SK-N-SH (cell line): ENCODE results near the gene MAST2. TPM values are rescaled to one million over a fixed set of nuclear protein-coding genes. Genes with fewer than 3 reads are reported as not detected.

Source experiments
- CTCF ChIA-PET: fragments of 300-600, 350-600 bp; formaldehyde crosslinking; extraction: SDS; loops from one replicate; lab custom pipeline; 2021; lab: Yijun Ruan, JAX
- POLR2A ChIA-PET: fragments of 350-600 bp; sonication (Branson Sonifier 250); formaldehyde crosslinking; extraction: SDS; loops from one replicate; lab custom pipeline; 2020; ENCODE audit warnings: antibody characterized with exemption, inconsistent platforms; lab: Yijun Ruan, JAX
- DNase-seq: peaks from one replicate; pipeline ENCODE4 v3.0.0; 2012
- H2AFZ ChIP-seq: fragments of 200-600 bp; sonication (generic); 2 replicates; pipeline ENCODE4 v1.8.1; 2016; ENCODE audit warnings: antibody characterized with exemption, mild to moderate bottlenecking, low read depth
- H3F3A ChIP-seq: fragments of 200-600 bp; sonication (generic); replicated peaks from 2 replicates; pipeline ENCODE3; 2016; ENCODE audit warnings: antibody characterized with exemption, mild to moderate bottlenecking; ENCODE audit not compliant: insufficient read depth
- H3K27ac ChIP-seq, 2 experiments: fragments of 200-500 bp in 1 of 2; fragments of 200-600 bp in 1 of 2; sonication (Bioruptor generic) in 1 of 2; sonication (generic), shearing (Covaris generic) in 1 of 2; 2 replicates each; pipeline versions ENCODE4 v1.5.1 to v1.6.1; 2014 to 2016; ENCODE audit warnings: low read depth in 2 of 2, inconsistent platforms in 1 of 2, low read length in 1 of 2, mild to moderate bottlenecking in 1 of 2, mixed read lengths in 1 of 2
- H3K27me3 ChIP-seq: fragments of 200-600 bp; sonication (generic), shearing (Covaris generic); 2 replicates; pipeline ENCODE4 v1.6.1; 2016; ENCODE audit warnings: mixed run types; ENCODE audit not compliant: insufficient read depth
- H3K36me3 ChIP-seq, 2 experiments: fragments of 200-500 bp in 1 of 2; fragments of 200-600 bp in 1 of 2; sonication (Bioruptor generic) in 1 of 2; sonication (generic) in 1 of 2; replicated peaks in 1 of 2; 2 replicates each; pipeline versions ENCODE3 to v1.5.1; 2014 to 2016; ENCODE audit warnings: low read length in 1 of 2, mild to moderate bottlenecking in 1 of 2; ENCODE audit not compliant: insufficient read depth in 2 of 2, control insufficient read depth in 1 of 2
- H3K4me1 ChIP-seq, 2 experiments: fragments of 200-500 bp in 1 of 2; fragments of 200-600 bp in 1 of 2; sonication (Bioruptor generic) in 1 of 2; sonication (generic), shearing (Covaris generic) in 1 of 2; 2 replicates each; pipeline versions ENCODE4 v1.5.1 to v1.6.1; 2014 to 2016; ENCODE audit warnings: low read depth in 1 of 2, low read length in 1 of 2, mixed run types in 1 of 2; ENCODE audit not compliant: insufficient read depth in 2 of 2, control insufficient read depth in 1 of 2
- H3K4me2 ChIP-seq: fragments of 200-600 bp; sonication (generic), shearing (Covaris generic); 2 replicates; pipeline ENCODE4 v1.6.1; 2017; ENCODE audit warnings: mixed run types
- H3K4me3 ChIP-seq, 2 experiments: fragments of 200-500 bp in 1 of 2; fragments of 200-600 bp in 1 of 2; sonication (Bioruptor generic) in 1 of 2; sonication (generic), shearing (Covaris generic) in 1 of 2; 2 replicates each; pipeline versions ENCODE4 v1.5.1 to v1.8.1; 2014 to 2016; ENCODE audit warnings: low read depth in 2 of 2, inconsistent platforms in 1 of 2, low read length in 1 of 2, mild to moderate bottlenecking in 1 of 2, mixed read lengths in 1 of 2, moderate library complexity in 1 of 2
- H3K79me2 ChIP-seq: fragments of 200-600 bp; sonication (generic); 2 replicates; pipeline ENCODE4 v1.8.1; 2017; ENCODE audit warnings: mild to moderate bottlenecking; ENCODE audit not compliant: insufficient read depth
- H3K9ac ChIP-seq: fragments of 200-600 bp; sonication (generic); 2 replicates; pipeline ENCODE4 v1.6.1; 2017; ENCODE audit warnings: mixed run types
- H3K9me2 ChIP-seq: fragments of 200-600 bp; sonication (generic); 2 replicates; pipeline ENCODE4 v1.6.1; 2017; ENCODE audit warnings: mixed run types
- H3K9me3 ChIP-seq: fragments of 200-600 bp; sonication (generic); 2 replicates; pipeline ENCODE4 v1.6.1; 2017; ENCODE audit warnings: mixed run types, mild to moderate bottlenecking, moderate library complexity
- H4K20me1 ChIP-seq: fragments of 200-600 bp; sonication (generic); 2 replicates; pipeline ENCODE4 v1.6.1; 2017; ENCODE audit warnings: mild to moderate bottlenecking, mixed run types; ENCODE audit not compliant: insufficient read depth
- CHD2 ChIP-seq: fragments of 150-350 bp; IDR thresholded peaks from 2 replicates; pipeline ENCODE4 v1.6.1; 2018; ENCODE audit warnings: low read length; ENCODE audit not compliant: partially characterized antibody
- ELF1 ChIP-seq: IDR thresholded peaks from 2 replicates; pipeline ENCODE4 v1.4.0; 2012
- FOSL2 ChIP-seq: IDR thresholded peaks from 2 replicates; pipeline ENCODE4 v1.4.0; 2012; ENCODE audit warnings: low read depth, mild to moderate bottlenecking, moderate library complexity, borderline replicate concordance
- FOXM1 ChIP-seq: IDR thresholded peaks from 2 replicates; pipeline ENCODE4 v1.4.0; 2012; ENCODE audit warnings: low read depth, mild to moderate bottlenecking
- GATA2 ChIP-seq: sonication (generic); formaldehyde crosslinking; IDR thresholded peaks from 2 replicates; pipeline ENCODE4 v1.5.0; 2020; ENCODE audit warnings: mild to moderate bottlenecking, missing genetic modification reagents
- IRF3 ChIP-seq: fragments of 150-350 bp; IDR thresholded peaks from 2 replicates; pipeline ENCODE4 v1.6.1; 2016; ENCODE audit warnings: mild to moderate bottlenecking, low read depth, low read length
- JUND ChIP-seq: IDR thresholded peaks from 2 replicates; pipeline ENCODE4 v1.4.0; 2012
- MEF2A ChIP-seq: IDR thresholded peaks from 2 replicates; pipeline ENCODE4 v1.4.0; 2012; ENCODE audit warnings: low read depth, borderline replicate concordance
- MXI1 ChIP-seq: IDR thresholded peaks from 2 replicates; pipeline ENCODE4 v1.6.1; 2012; ENCODE audit warnings: mild to moderate bottlenecking, low read depth, low read length, improper control_type of control experiment
- RAD21 ChIP-seq: IDR thresholded peaks from 2 replicates; pipeline ENCODE4 v1.6.1; 2012; ENCODE audit warnings: mild to moderate bottlenecking, low read length
- RCOR1 ChIP-seq: fragments of 150-350 bp; IDR thresholded peaks from 2 replicates; pipeline ENCODE4 v1.6.1; 2017; ENCODE audit warnings: antibody characterized with exemption, low read length
- RXRA ChIP-seq: IDR thresholded peaks from 2 replicates; pipeline ENCODE4 v1.4.0; 2012; ENCODE audit warnings: low read depth, mild to moderate bottlenecking, borderline replicate concordance
- SIN3A ChIP-seq: IDR thresholded peaks from 2 replicates; pipeline ENCODE4 v1.6.1; 2012; ENCODE audit warnings: low read depth, mild to moderate bottlenecking, low read length, moderate library complexity, borderline replicate concordance
- TCF12 ChIP-seq: IDR thresholded peaks from 2 replicates; pipeline ENCODE4 v1.4.0; 2012
- USF1 ChIP-seq: IDR thresholded peaks from 2 replicates; pipeline ENCODE4 v1.4.0; 2012; ENCODE audit warnings: low read depth, borderline replicate concordance
- YY1 ChIP-seq: IDR thresholded peaks from 2 replicates; pipeline ENCODE4 v1.4.0; 2012; ENCODE audit warnings: low read depth, mild to moderate bottlenecking
- WGBS: methylation state at CpG from one replicate; pipeline ENCODE4 v1.1.6; 2017; ENCODE audit warnings: low lambda C conversion rate; 5-methylcytosine and 5-hydroxymethylcytosine counted together
- polyA plus RNA-seq, 3 experiments: library from polyadenylated mRNA; depleted of rRNA; stranded (reverse); fragments of >200 nt; gene quantifications; 2 replicates each; pipeline ENCODE4 v1.2.3, GENCODE V29; 2012
- TF ChIP-seq, protein P1 (sequence below): IDR thresholded peaks from 2 replicates; pipeline ENCODE4 v1.6.1; 2012; ENCODE audit warnings: mild to moderate bottlenecking, low read depth, low read length, moderate library complexity
- TF ChIP-seq, protein P2 (sequence below): fragments of 150-350 bp; IDR thresholded peaks from 2 replicates; pipeline ENCODE4 v1.6.1; 2017; ENCODE audit warnings: antibody characterized with exemption, low read length, low read depth, borderline replicate concordance
- TF ChIP-seq, protein P3 (sequence below): IDR thresholded peaks from 2 replicates; pipeline ENCODE4; 2012

MAST2 gene
- polyA plus RNA-seq, 1 of the 3 experiments (the other 2 are of a cell fraction) = 53.4 TPM

GRCh38 chr1:45834689-45835088 is 31.3 kb downstream of the MAST2 start (continued):
- TF ChIP-seq, protein P1, sequence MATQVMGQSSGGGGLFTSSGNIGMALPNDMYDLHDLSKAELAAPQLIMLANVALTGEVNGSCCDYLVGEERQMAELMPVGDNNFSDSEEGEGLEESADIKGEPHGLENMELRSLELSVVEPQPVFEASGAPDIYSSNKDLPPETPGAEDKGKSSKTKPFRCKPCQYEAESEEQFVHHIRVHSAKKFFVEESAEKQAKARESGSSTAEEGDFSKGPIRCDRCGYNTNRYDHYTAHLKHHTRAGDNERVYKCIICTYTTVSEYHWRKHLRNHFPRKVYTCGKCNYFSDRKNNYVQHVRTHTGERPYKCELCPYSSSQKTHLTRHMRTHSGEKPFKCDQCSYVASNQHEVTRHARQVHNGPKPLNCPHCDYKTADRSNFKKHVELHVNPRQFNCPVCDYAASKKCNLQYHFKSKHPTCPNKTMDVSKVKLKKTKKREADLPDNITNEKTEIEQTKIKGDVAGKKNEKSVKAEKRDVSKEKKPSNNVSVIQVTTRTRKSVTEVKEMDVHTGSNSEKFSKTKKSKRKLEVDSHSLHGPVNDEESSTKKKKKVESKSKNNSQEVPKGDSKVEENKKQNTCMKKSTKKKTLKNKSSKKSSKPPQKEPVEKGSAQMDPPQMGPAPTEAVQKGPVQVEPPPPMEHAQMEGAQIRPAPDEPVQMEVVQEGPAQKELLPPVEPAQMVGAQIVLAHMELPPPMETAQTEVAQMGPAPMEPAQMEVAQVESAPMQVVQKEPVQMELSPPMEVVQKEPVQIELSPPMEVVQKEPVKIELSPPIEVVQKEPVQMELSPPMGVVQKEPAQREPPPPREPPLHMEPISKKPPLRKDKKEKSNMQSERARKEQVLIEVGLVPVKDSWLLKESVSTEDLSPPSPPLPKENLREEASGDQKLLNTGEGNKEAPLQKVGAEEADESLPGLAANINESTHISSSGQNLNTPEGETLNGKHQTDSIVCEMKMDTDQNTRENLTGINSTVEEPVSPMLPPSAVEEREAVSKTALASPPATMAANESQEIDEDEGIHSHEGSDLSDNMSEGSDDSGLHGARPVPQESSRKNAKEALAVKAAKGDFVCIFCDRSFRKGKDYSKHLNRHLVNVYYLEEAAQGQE = no peak
- TF ChIP-seq MEF2A (no peak), SIN3A (no peak), RAD21 (no peak)
- TF ChIP-seq, protein P2, sequence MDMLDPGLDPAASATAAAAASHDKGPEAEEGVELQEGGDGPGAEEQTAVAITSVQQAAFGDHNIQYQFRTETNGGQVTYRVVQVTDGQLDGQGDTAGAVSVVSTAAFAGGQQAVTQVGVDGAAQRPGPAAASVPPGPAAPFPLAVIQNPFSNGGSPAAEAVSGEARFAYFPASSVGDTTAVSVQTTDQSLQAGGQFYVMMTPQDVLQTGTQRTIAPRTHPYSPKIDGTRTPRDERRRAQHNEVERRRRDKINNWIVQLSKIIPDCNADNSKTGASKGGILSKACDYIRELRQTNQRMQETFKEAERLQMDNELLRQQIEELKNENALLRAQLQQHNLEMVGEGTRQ = no peak
- TF ChIP-seq, protein P3, sequence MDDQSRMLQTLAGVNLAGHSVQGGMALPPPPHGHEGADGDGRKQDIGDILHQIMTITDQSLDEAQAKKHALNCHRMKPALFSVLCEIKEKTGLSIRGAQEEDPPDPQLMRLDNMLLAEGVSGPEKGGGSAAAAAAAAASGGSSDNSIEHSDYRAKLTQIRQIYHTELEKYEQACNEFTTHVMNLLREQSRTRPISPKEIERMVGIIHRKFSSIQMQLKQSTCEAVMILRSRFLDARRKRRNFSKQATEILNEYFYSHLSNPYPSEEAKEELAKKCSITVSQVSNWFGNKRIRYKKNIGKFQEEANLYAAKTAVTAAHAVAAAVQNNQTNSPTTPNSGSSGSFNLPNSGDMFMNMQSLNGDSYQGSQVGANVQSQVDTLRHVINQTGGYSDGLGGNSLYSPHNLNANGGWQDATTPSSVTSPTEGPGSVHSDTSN = no peak

DNA sequence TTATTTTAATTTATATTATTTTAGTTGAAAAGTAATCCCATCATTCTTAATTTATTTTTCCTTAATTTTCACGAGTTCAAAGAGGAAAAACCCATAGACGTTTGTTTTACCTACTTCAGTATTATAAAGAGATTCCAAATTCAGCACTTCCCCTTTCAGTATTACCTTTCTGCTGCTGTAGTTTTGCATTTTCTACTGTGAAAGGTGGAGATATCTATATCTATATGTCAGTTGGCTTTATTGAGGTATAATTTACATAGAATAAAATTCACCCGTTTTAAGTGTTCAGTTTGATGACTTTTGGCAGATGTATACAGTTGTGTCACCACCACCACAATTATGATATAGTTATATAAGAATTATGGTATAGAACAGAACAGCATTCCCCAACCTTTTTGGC is 33.0 kb downstream of the MAST2 start:
- Histone ChIP-seq H3K9ac (no peak overlapping the region), H3K4me2 (no peak overlapping the region), H3K27me3 (no peaks in the 10 kb centered on the region), H3K4me1 (peaks cover 2 to 8% of the 10 kb centered on the region in 2 experiments; a peak in 1 of 4 replicates), H3K9me3 (no peaks in the 10 kb centered on the region), H3K27ac (no peak overlapping the region), H2AFZ (no peak overlapping the region), H3K79me2 (peaks cover 23% of the 10 kb centered on the region; the same call in 1 of the 2 replicates), H3K4me3 (no peak overlapping the region), H3K36me3 (peaks cover 3 to 27% of the 10 kb centered on the region in 2 experiments), H3K9me2 (no peaks in the 10 kb centered on the region), H4K20me1 (no peaks in the 10 kb centered on the region), H3F3A (peaks cover 15% of the 10 kb centered on the region)
- ChIA-PET POLR2A (no interaction called here), CTCF (no interaction called here)
- DNase-seq = no peak
- 93% methylated on average over 3 of the region's 3 CpGs for WGBS
- TF ChIP-seq, protein P3 = no peak
- TF ChIP-seq JUND = no peak
- no peak for TF ChIP-seq YY1
- TF ChIP-seq RXRA = no peak
- no peak for TF ChIP-seq IRF3
- no peak for TF ChIP-seq USF1
- no peak for TF ChIP-seq RAD21
- TF ChIP-seq FOSL2 = no peak
- TF ChIP-seq RCOR1 = no peak
- no peak for TF ChIP-seq FOXM1
- TF ChIP-seq, protein P1 = no peak
- TF ChIP-seq MEF2A = no peak
- no peak for TF ChIP-seq GATA2 (CRISPR knock-in tag)
- no peak for TF ChIP-seq ELF1
- TF ChIP-seq CHD2 = no peak
- no peak for TF ChIP-seq MXI1
- no peak for TF ChIP-seq TCF12
